DND-41 (cell line): Measurements from ENCODE around the gene SELENOP.

Experiments used
- ATAC-seq: fragments of 200-7000 bp; cut with Tn5 transposase; 3 replicates; pipeline ENCODE4 v1.9.1; 2021; ENCODE audit warnings: low read depth; ENCODE audit not compliant: insufficient read depth
- DNase-seq: peaks from one replicate; pipeline ENCODE4 v3.0.0-alpha.2; 2020
- H2AFZ ChIP-seq: 2 replicates; pipeline ENCODE4 v1.6.0; 2012; ENCODE audit warnings: low read depth, low read length
- H3K27ac ChIP-seq: 2 replicates; pipeline ENCODE4 v1.5.1; 2012; ENCODE audit warnings: low read length, inconsistent platforms
- H3K27me3 ChIP-seq: fragments of 200-600 bp; sonication (generic); 2 replicates; pipeline ENCODE4 v1.6.0; 2012; ENCODE audit warnings: low read length, mild to moderate bottlenecking, inconsistent platforms; ENCODE audit not compliant: insufficient read depth, poor library complexity
- H3K36me3 ChIP-seq: 2 replicates; pipeline ENCODE4 v1.5.1; 2012; ENCODE audit warnings: low read length, inconsistent platforms; ENCODE audit not compliant: insufficient read depth
- H3K4me1 ChIP-seq: 2 replicates; pipeline ENCODE4 v1.5.1; 2012; ENCODE audit warnings: mild to moderate bottlenecking, low read length; ENCODE audit not compliant: insufficient read depth
- H3K4me2 ChIP-seq: 2 replicates; pipeline ENCODE4 v1.6.0; 2012; ENCODE audit warnings: mild to moderate bottlenecking, moderate library complexity, low read length, inconsistent platforms; ENCODE audit not compliant: insufficient read depth
- H3K4me3 ChIP-seq, 2 experiments: fragments of 200-600 bp in 1 of 2; shearing (Covaris generic) in 1 of 2; 2 replicates each; pipeline ENCODE4 v1.5.1; 2012 to 2016; ENCODE audit warnings: inconsistent platforms in 2 of 2, low read length in 2 of 2, mild to moderate bottlenecking in 2 of 2, low read depth in 1 of 2, moderate library complexity in 1 of 2
- H3K79me2 ChIP-seq: 2 replicates; pipeline ENCODE4 v1.6.0; 2012; ENCODE audit warnings: low read length, inconsistent platforms; ENCODE audit not compliant: insufficient read depth
- H3K9ac ChIP-seq: 2 replicates; pipeline ENCODE4 v1.6.0; 2012; ENCODE audit warnings: low read depth, mild to moderate bottlenecking, inconsistent platforms, low read length, moderate library complexity
- H3K9me3 ChIP-seq: 2 replicates; pipeline ENCODE4 v1.5.1; 2012; ENCODE audit warnings: low read length, moderate library complexity, mild to moderate bottlenecking, inconsistent platforms; ENCODE audit not compliant: insufficient read depth, severe bottlenecking
- H4K20me1 ChIP-seq: 2 replicates; pipeline ENCODE4 v1.6.0; 2012; ENCODE audit warnings: low read length; ENCODE audit not compliant: insufficient read depth
- EZH2 ChIP-seq: IDR thresholded peaks from 3 replicates; pipeline ENCODE4 v1.6.1; 2012; ENCODE audit warnings: borderline replicate concordance, low read depth, mild to moderate bottlenecking, moderate library complexity, low read length, inconsistent platforms; ENCODE audit not compliant: severe bottlenecking
- TF ChIP-seq, protein P1 (sequence below): IDR thresholded peaks from 2 replicates; pipeline ENCODE4 v1.5.1; 2012; ENCODE audit warnings: borderline replicate concordance, low read length, moderate library complexity, mild to moderate bottlenecking; ENCODE audit not compliant: poor library complexity, severe bottlenecking; ENCODE audit errors: extremely low read depth

SELENOP gene

DNA sequence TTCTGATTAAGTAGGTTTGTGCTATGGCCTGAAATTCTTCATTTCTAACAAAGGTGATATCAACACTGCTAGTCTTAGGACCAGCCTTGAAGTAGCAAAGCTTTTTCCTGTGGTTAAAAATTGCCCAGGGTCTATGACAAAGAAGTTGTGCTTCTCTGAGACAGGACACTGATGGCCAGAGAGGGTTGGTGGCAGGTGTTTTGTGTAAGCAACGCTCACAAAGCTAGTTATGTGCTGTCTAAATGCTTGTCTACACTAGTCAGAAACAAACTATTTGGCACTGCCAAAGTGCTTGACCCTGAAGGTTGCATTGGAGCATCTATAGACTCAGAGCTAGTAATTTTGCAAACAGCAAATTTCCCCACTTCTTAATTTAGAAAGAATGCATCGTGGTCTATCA, 44.1 kb upstream of the SELENOP start:
- ATAC-seq (no peak), DNase-seq (no peak)
- H3K4me3 ChIP-seq, result no peak overlapping the region
- H3K9ac ChIP-seq, result no peak overlapping the region
- H3K36me3 ChIP-seq, result no peaks in the 10 kb centered on the region
- no peaks in the 10 kb centered on the region for H3K4me1 ChIP-seq
- H4K20me1 ChIP-seq, result no peaks in the 10 kb centered on the region
- H3K27me3 ChIP-seq, result peaks cover 9% of the 10 kb centered on the region
- no peak overlapping the region for H2AFZ ChIP-seq
- H3K27ac ChIP-seq, result no peak overlapping the region
- TF ChIP-seq, protein P1, sequence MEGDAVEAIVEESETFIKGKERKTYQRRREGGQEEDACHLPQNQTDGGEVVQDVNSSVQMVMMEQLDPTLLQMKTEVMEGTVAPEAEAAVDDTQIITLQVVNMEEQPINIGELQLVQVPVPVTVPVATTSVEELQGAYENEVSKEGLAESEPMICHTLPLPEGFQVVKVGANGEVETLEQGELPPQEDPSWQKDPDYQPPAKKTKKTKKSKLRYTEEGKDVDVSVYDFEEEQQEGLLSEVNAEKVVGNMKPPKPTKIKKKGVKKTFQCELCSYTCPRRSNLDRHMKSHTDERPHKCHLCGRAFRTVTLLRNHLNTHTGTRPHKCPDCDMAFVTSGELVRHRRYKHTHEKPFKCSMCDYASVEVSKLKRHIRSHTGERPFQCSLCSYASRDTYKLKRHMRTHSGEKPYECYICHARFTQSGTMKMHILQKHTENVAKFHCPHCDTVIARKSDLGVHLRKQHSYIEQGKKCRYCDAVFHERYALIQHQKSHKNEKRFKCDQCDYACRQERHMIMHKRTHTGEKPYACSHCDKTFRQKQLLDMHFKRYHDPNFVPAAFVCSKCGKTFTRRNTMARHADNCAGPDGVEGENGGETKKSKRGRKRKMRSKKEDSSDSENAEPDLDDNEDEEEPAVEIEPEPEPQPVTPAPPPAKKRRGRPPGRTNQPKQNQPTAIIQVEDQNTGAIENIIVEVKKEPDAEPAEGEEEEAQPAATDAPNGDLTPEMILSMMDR, result no peak
- TF ChIP-seq EZH2, result no peak
- H3K79me2 ChIP-seq, result no peaks in the 10 kb centered on the region
- H3K9me3 ChIP-seq, result no peaks in the 10 kb centered on the region
- H3K4me2 ChIP-seq, result no peak overlapping the region

DNA sequence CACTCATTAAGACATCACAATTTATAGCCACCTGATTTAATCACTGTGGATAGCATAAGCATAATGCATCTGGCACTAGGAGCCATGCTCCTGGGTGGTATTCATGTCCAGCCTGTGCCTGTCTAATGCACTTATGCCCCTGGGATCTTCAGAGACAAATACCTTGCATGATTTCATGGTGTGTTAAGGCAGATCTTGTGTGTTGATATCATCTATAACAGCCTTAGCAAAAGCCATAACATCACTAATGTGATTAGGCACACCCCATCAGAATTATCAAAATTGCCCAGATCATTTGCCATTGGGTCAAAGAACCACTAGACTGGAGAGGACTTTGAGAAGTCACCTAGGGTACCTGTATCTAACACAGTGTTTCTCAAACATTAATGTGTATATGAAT, 43.7 kb upstream of the SELENOP start:
- ATAC-seq (no peak), DNase-seq (no peak)
- Histone ChIP-seq H4K20me1 (no peaks in the 10 kb centered on the region), H2AFZ (no peak overlapping the region), H3K9me3 (no peaks in the 10 kb centered on the region), H3K27ac (no peak overlapping the region), H3K79me2 (no peaks in the 10 kb centered on the region), H3K4me1 (no peaks in the 10 kb centered on the region), H3K4me2 (no peak overlapping the region), H3K36me3 (no peaks in the 10 kb centered on the region), H3K9ac (no peak overlapping the region), H3K4me3 (no peak overlapping the region), H3K27me3 (peaks cover 9% of the 10 kb centered on the region)
- TF ChIP-seq, protein P1, result no peak
- no peak for TF ChIP-seq EZH2

DNA sequence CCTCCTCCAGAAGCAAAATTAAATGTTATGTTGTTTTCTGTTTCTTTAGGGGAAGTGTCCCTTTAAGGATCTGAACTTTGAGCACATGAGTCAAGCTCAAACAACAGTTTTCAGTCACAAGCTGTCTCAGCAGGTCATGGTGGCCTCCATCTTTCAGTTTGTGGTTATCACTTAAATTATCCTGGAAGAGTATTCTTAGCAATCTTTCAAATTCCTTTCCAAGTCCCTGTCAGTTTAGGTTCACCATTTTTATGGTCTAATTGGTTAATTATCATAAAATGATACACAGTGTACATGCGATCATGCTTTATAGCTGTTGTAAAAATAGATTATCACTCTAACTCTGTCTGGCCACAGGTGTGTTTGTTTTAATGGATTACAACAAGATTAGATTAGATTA, 43.1 kb upstream of the SELENOP start:
- H3K9me3 ChIP-seq, result no peaks in the 10 kb centered on the region
- DNase-seq (no peak), ATAC-seq (no peak)
- no peaks in the 10 kb centered on the region for H3K79me2 ChIP-seq
- no peak overlapping the region for H2AFZ ChIP-seq
- no peaks in the 10 kb centered on the region for H3K4me1 ChIP-seq
- no peaks in the 10 kb centered on the region for H3K36me3 ChIP-seq
- TF ChIP-seq, protein P1, result no peak
- TF ChIP-seq EZH2, result no peak
- no peak overlapping the region for H3K4me3 ChIP-seq
- H3K27me3 ChIP-seq, result peaks cover 9% of the 10 kb centered on the region
- H3K4me2 ChIP-seq, result no peak overlapping the region
- no peak overlapping the region for H3K9ac ChIP-seq
- no peak overlapping the region for H3K27ac ChIP-seq
- H4K20me1 ChIP-seq, result no peaks in the 10 kb centered on the region

GRCh38 chr5:42852826-42853225, 41.1 kb upstream of the SELENOP start:
- H3K27ac ChIP-seq, result no peak overlapping the region
- H3K9me3 ChIP-seq, result no peaks in the 10 kb centered on the region
- no peak for ATAC-seq
- no peak for DNase-seq
- no peak for TF ChIP-seq EZH2
- TF ChIP-seq, protein P1, result no peak
- H3K4me3 ChIP-seq, result no peak overlapping the region
- no peak overlapping the region for H2AFZ ChIP-seq
- no peaks in the 10 kb centered on the region for H3K4me1 ChIP-seq
- H3K36me3 ChIP-seq, result no peaks in the 10 kb centered on the region
- H4K20me1 ChIP-seq, result no peaks in the 10 kb centered on the region
- H3K27me3 ChIP-seq, result peaks cover 9% of the 10 kb centered on the region
- no peak overlapping the region for H3K4me2 ChIP-seq
- H3K9ac ChIP-seq, result no peak overlapping the region
- no peaks in the 10 kb centered on the region for H3K79me2 ChIP-seq
